OCI-LY1 (cell line): ENCODE data around the gene CDKAL1.

ENCODE experiments used
- EZH2 ChIP-seq: fragments of 200-600 bp; sonication (generic), shearing (Covaris generic); IDR thresholded peaks from 2 replicates; pipeline ENCODE4 v1.8.0; 2017; ENCODE audit warnings: borderline replicate concordance, mixed run types, mild to moderate bottlenecking, antibody characterized with exemption, low read length, moderate library complexity, mixed read lengths
- TF ChIP-seq, protein P1 (sequence below): fragments of 200-600 bp; sonication (generic), shearing (Covaris generic); IDR thresholded peaks from 2 replicates; pipeline ENCODE4 v1.5.1; 2017; ENCODE audit warnings: mild to moderate bottlenecking, antibody characterized with exemption, low read length, moderate library complexity, mixed read lengths

GRCh38 chr6:20700375-20700774 lies 166.1 kb downstream of the CDKAL1 start:
- TF ChIP-seq, protein P1, sequence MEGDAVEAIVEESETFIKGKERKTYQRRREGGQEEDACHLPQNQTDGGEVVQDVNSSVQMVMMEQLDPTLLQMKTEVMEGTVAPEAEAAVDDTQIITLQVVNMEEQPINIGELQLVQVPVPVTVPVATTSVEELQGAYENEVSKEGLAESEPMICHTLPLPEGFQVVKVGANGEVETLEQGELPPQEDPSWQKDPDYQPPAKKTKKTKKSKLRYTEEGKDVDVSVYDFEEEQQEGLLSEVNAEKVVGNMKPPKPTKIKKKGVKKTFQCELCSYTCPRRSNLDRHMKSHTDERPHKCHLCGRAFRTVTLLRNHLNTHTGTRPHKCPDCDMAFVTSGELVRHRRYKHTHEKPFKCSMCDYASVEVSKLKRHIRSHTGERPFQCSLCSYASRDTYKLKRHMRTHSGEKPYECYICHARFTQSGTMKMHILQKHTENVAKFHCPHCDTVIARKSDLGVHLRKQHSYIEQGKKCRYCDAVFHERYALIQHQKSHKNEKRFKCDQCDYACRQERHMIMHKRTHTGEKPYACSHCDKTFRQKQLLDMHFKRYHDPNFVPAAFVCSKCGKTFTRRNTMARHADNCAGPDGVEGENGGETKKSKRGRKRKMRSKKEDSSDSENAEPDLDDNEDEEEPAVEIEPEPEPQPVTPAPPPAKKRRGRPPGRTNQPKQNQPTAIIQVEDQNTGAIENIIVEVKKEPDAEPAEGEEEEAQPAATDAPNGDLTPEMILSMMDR: no peak
- no peak for TF ChIP-seq EZH2
